Activated B cell treated with CpG ODN at 0.5 μM for 24 hours (primary cell): ENCODE measurements around the gene SLC6A11. TPM values are rescaled to one million over a fixed set of nuclear protein-coding genes. Genes with fewer than 3 reads are reported as not detected.

ENCODE experiments used
- ATAC-seq: fragments of 200-7000 bp; cut with Tn5 transposase; one replicate; pipeline ENCODE4 v1.10.0; 2021; ENCODE audit warnings: low read depth, mild to moderate bottlenecking, moderate library complexity
- CTCF ChIA-PET: fragments of 350-600 bp; sonication (Branson Sonifier 250); formaldehyde crosslinking; loops from one replicate; lab custom pipeline; 2021; ENCODE audit warnings: antibody characterized with exemption; lab: Charles Lee
- POLR2A ChIA-PET: fragments of 350-600 bp; sonication (Branson Sonifier 250); formaldehyde crosslinking; loops from one replicate; lab custom pipeline; 2021; ENCODE audit warnings: antibody characterized with exemption; lab: Charles Lee
- DNase-seq: peaks from one replicate; pipeline ENCODE4 v3.0.0; 2022
- H3K27ac Mint-ChIP-seq: one replicate; pipeline ENCODE4 v1.8.0; 2020; ENCODE audit warnings: mixed read lengths
- H3K27me3 Mint-ChIP-seq: one replicate; pipeline ENCODE4 v1.8.0; 2021; ENCODE audit warnings: mixed read lengths
- H3K36me3 Mint-ChIP-seq: one replicate; pipeline ENCODE4 v1.8.0; 2021; ENCODE audit warnings: low read depth, mixed read lengths
- H3K4me1 Mint-ChIP-seq: one replicate; pipeline ENCODE4 v1.8.0; 2021; ENCODE audit warnings: mixed read lengths
- H3K4me3 Mint-ChIP-seq: one replicate; pipeline ENCODE4 v1.8.0; 2020; ENCODE audit warnings: mild to moderate bottlenecking, mixed read lengths
- H3K9me3 Mint-ChIP-seq: one replicate; pipeline ENCODE4 v1.8.0; 2020; ENCODE audit warnings: mixed read lengths
- CTCF ChIP-seq: fragments of 200-600 bp; IDR thresholded peaks from one replicate; pipeline ENCODE4 v1.8.0; 2022; ENCODE audit warnings: antibody characterized with exemption, mild to moderate bottlenecking
- intact Hi-C: fragments of 100-400 bp; cut with micrococcal nuclease; formaldehyde crosslinking; loops from one replicate; pipeline ENCODE4 v1.15.1; 2024
- total RNA-seq: library from RNA; stranded (reverse); gene quantifications from 2 replicates; pipeline ENCODE4 v1.2.3, GENCODE V29; 2022

The SLC6A11 gene
- total RNA-seq, 1 donor from 2014 or later, result not detected

GRCh38 chr3:10852066-10852808 lies 36.2 kb downstream of the SLC6A11 start:
- no peak for TF ChIP-seq CTCF
- Mint-ChIP-seq H3K27ac (no peak overlapping the region), H3K9me3 (no peaks in the 10 kb centered on the region), H3K36me3 (no peaks in the 10 kb centered on the region), H3K4me3 (no peak overlapping the region), H3K27me3 (peaks cover 17% of the 10 kb centered on the region), H3K4me1 (no peaks in the 10 kb centered on the region)
- intact Hi-C loops, result no loop called here
- no peak for ATAC-seq
- DNase-seq, result no peak
- ChIA-PET CTCF (no interaction called here), POLR2A (no interaction called here)

- H3K27ac Mint-ChIP-seq, result no peak overlapping the region
- TF ChIP-seq CTCF, result no peak
- H3K27me3 Mint-ChIP-seq, result peaks cover 22% of the 10 kb centered on the region
- no peaks in the 10 kb centered on the region for H3K9me3 Mint-ChIP-seq
- no peaks in the 10 kb centered on the region for H3K4me1 Mint-ChIP-seq
- intact Hi-C loops, result no loop called here
- no peak for DNase-seq
- H3K4me3 Mint-ChIP-seq, result no peak overlapping the region
- no peaks in the 10 kb centered on the region for H3K36me3 Mint-ChIP-seq
- ChIA-PET POLR2A (no interaction called here), CTCF (no interaction called here)
- no peak for ATAC-seq
These were observed 39.2 kb downstream of the SLC6A11 start for GRCh38 chr3:10855083-10855870.

GRCh38 chr3:10855871-10856662 lies 40.0 kb downstream of the SLC6A11 start:
- TF ChIP-seq CTCF, result no peak
- ChIA-PET CTCF (no interaction called here), POLR2A (no interaction called here)
- H3K9me3 Mint-ChIP-seq, result no peaks in the 10 kb centered on the region
- intact Hi-C loops, result no loop called here
- DNase-seq (no peak), ATAC-seq (no peak)
- peaks cover 22% of the 10 kb centered on the region for H3K27me3 Mint-ChIP-seq
- H3K36me3 Mint-ChIP-seq, result no peaks in the 10 kb centered on the region
- no peak overlapping the region for H3K4me3 Mint-ChIP-seq
- no peaks in the 10 kb centered on the region for H3K4me1 Mint-ChIP-seq
- H3K27ac Mint-ChIP-seq, result no peak overlapping the region

GRCh38 chr3:10857235-10857634 lies 41.2 kb downstream of the SLC6A11 start:
- ATAC-seq (no peak), DNase-seq (no peak)
- H3K4me3 Mint-ChIP-seq, result no peak overlapping the region
- ChIA-PET POLR2A (no interaction called here), CTCF (no interaction called here)
- H3K4me1 Mint-ChIP-seq, result no peaks in the 10 kb centered on the region
- TF ChIP-seq CTCF, result no peak
- no peaks in the 10 kb centered on the region for H3K36me3 Mint-ChIP-seq
- H3K9me3 Mint-ChIP-seq, result no peaks in the 10 kb centered on the region
- H3K27me3 Mint-ChIP-seq, result peaks cover 16% of the 10 kb centered on the region
- intact Hi-C loops, result no loop called here
- H3K27ac Mint-ChIP-seq, result no peak overlapping the region

- no peaks in the 10 kb centered on the region for H3K4me1 Mint-ChIP-seq
- H3K27me3 Mint-ChIP-seq, result peaks cover 11% of the 10 kb centered on the region
- intact Hi-C loops, result no loop called here
- no peak overlapping the region for H3K27ac Mint-ChIP-seq
- no peak for DNase-seq
- ATAC-seq, result no peak
- ChIA-PET POLR2A (no interaction called here), CTCF (no interaction called here)
- TF ChIP-seq CTCF, result no peak
- H3K36me3 Mint-ChIP-seq, result no peaks in the 10 kb centered on the region
- no peak overlapping the region for H3K4me3 Mint-ChIP-seq
- H3K9me3 Mint-ChIP-seq, result no peaks in the 10 kb centered on the region
These were observed 42.1 kb downstream of the SLC6A11 start for GRCh38 chr3:10858091-10858490.
